ENCODE results near the gene NHERF2.

NHERF2 gene

DNA sequence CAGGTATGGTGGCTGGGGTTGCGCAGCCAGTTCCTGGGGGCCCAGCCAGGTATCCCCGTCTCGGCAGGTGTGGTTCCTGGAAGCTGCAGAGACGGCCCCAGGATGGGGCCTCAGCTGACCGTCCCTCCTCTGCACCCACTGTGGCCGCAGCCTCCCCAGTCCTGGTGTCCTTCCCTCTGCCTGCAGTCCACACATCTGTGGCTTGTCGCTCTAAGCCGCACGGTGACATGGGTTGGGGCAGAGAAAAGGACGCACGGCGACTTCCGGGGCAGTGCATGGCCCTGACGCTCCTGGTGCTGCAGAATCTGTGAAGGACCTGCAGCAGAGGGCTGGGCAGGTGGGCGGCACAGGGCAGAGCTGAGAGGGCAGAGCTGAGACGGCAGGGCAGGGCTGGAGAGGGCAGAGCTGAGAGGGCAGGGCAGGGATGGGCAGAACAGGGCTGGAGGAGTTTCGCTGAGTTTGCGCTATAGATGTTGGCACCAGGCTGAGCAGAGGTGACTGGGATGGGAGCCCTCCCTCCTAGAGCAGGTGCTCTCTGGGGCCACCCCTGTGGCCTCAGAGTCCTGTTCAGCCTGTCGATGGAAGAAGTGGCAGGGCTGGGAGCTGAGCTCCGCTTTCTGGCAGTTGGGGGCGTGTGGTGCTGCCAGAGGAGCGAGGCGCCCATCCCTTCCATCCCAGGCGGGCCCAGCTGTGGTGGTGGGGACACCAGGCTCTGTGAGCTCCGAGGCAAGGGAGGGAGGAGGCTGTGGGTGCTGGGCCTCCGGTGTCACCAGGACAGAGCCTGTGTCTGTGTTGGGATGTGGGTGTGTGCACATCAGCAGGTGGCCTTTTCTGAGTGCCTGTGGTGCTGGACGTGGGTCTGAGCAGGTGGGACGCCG is 44.1 kb downstream of the NHERF2 start:
- H3K4ac ChIP-seq (ENCODE audit: low read length): no peak overlapping the region
- no peak overlapping the region for H2AFZ ChIP-seq (ENCODE audit: low read length)
- H3K18ac ChIP-seq (ENCODE audit: low read length): no peak overlapping the region
- H2AK5ac ChIP-seq (ENCODE audit: low read depth, low read length): no peak overlapping the region
- peaks cover 2% of the 10 kb centered on the region for H3K79me1 ChIP-seq (ENCODE audit: low read depth, low read length)
- no peak overlapping the region for H2BK12ac ChIP-seq (ENCODE audit: low read length)
- H3K9me3 ChIP-seq (replicated peaks in 1 of 2; ENCODE audit: control insufficient read depth in 2 of 2, insufficient read depth in 1 of 2, low read depth in 1 of 2, low read length in 2 of 2): peaks cover 0 to 3% of the 10 kb centered on the region in 2 donors
- no peak for DNase-seq (ENCODE audit: low spot score)
- H4K91ac ChIP-seq (ENCODE audit: low read depth, low read length, poor library complexity): no peak overlapping the region
- H3K14ac ChIP-seq (ENCODE audit: low read length): no peak overlapping the region
- no CpG with 5 or more reads among the region's 29 CpGs for WGBS, 2 donors (ENCODE audit: extremely low coverage in 2 of 2, insufficient read length in 2 of 2, insufficient replicate concordance in 1 of 2)
- peaks cover 36 to 82% of the 10 kb centered on the region in 2 donors for H3K36me3 ChIP-seq (replicated peaks in 1 of 2; ENCODE audit: control insufficient read depth in 2 of 2, insufficient read depth in 2 of 2, low read length in 2 of 2)
- H3K4me3 ChIP-seq (ENCODE audit: low read length in 2 of 2): peak overlapping the region in 1 of 2 donors; percentile 46
- no peak overlapping the region for H2BK120ac ChIP-seq (ENCODE audit: low read depth, low read length)
- H3K9ac ChIP-seq (ENCODE audit: low read depth, low read length, poor library complexity): no peak overlapping the region
- H3K27ac ChIP-seq (replicated peaks; ENCODE audit: low read length): no peak overlapping the region
- peak overlapping the region; percentile 65 for H4K8ac ChIP-seq (ENCODE audit: low read depth, low read length)
- H3K23ac ChIP-seq (ENCODE audit: low read depth, low read length, poor library complexity): peak overlapping the region; percentile 95
- peak overlapping the region; percentile 11 for H3K4me2 ChIP-seq (ENCODE audit: insufficient read depth, low read length, poor library complexity, severe bottlenecking)
- no peaks in the 10 kb centered on the region for H3K27me3 ChIP-seq (ENCODE audit: control insufficient read depth in 3 of 3, insufficient read depth in 3 of 3, low read depth in 1 of 3, low read length in 3 of 3)
- no peak overlapping the region for H2BK15ac ChIP-seq (ENCODE audit: low read length)
- H2BK5ac ChIP-seq (ENCODE audit: low read length): peak overlapping the region; percentile 53
- H3K4me1 ChIP-seq (ENCODE audit: control insufficient read depth in 2 of 2, insufficient read depth in 1 of 2, low read depth in 1 of 2, low read length in 2 of 2): no peaks in the 10 kb centered on the region

DNA sequence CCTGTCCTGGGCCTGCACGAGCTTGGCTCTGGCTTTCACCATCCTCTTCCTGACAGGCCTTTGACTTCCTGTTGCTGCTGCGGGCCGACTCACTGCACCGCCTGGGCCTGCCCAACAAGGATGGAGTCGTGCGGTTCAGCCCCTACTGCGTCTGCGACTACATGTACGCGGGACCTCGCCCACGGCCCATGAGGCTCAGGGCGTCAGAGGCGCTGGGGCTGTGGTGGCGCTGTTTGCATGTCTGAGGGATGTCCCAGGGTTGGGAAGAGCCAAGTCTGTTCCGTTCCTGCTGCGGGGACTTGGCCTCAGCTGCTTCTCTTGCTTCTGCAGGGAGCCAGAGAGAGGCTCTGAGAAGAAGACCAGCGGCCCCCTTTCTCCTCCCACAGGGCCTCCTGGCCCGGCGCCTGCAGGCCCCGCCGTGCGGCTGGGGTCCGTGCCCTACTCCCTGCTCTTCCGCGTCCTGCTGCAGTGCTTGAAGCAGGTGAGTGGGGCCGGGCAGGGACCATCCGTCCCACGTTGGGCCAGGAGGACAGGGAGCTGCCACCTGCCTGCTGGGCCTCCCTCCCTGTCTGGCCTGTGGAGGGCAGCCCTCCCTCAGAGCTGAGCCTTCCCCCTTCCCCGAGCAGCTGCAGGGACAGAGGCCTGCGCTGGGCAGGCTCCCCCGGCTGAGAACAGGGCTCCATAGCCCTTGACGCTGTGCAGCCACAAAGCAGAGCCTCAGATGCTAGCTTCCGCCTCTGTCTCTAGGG is 44.9 kb downstream of the NHERF2 start:
- Histone ChIP-seq H3K4me2 (ENCODE audit: insufficient read depth, low read length, poor library complexity, severe bottlenecking) (no peak overlapping the region), H3K27ac (replicated peaks; ENCODE audit: low read length) (no peak overlapping the region), H4K8ac (ENCODE audit: low read depth, low read length) (no peak overlapping the region), H3K27me3 (ENCODE audit: control insufficient read depth in 3 of 3, insufficient read depth in 3 of 3, low read depth in 1 of 3, low read length in 3 of 3) (no peaks in the 10 kb centered on the region), H3K9me3 (replicated peaks in 1 of 2; ENCODE audit: control insufficient read depth in 2 of 2, insufficient read depth in 1 of 2, low read depth in 1 of 2, low read length in 2 of 2) (no peaks in the 10 kb centered on the region), H2AFZ (ENCODE audit: low read length) (no peak overlapping the region), H3K4ac (ENCODE audit: low read length) (no peak overlapping the region), H3K36me3 (replicated peaks in 1 of 2; ENCODE audit: control insufficient read depth in 2 of 2, insufficient read depth in 2 of 2, low read length in 2 of 2) (peaks cover 31 to 82% of the 10 kb centered on the region in 2 donors), H3K4me1 (ENCODE audit: control insufficient read depth in 2 of 2, insufficient read depth in 1 of 2, low read depth in 1 of 2, low read length in 2 of 2) (no peaks in the 10 kb centered on the region), H3K14ac (ENCODE audit: low read length) (no peak overlapping the region), H3K79me1 (ENCODE audit: low read depth, low read length) (peaks cover 2% of the 10 kb centered on the region), H4K91ac (ENCODE audit: low read depth, low read length, poor library complexity) (no peak overlapping the region), H2AK5ac (ENCODE audit: low read depth, low read length) (no peak overlapping the region), H3K23ac (ENCODE audit: low read depth, low read length, poor library complexity) (peak overlapping the region; percentile 95), H3K4me3 (ENCODE audit: low read length in 2 of 2) (peak overlapping the region in 1 of 2 donors; percentile 46), H3K18ac (ENCODE audit: low read length) (peak overlapping the region; percentile 48), H3K9ac (ENCODE audit: low read depth, low read length, poor library complexity) (no peak overlapping the region), H2BK120ac (ENCODE audit: low read depth, low read length) (no peak overlapping the region), H2BK5ac (ENCODE audit: low read length) (no peak overlapping the region), H2BK12ac (ENCODE audit: low read length) (no peak overlapping the region), H2BK15ac (ENCODE audit: low read length) (no peak overlapping the region)
- no CpG with 5 or more reads among the region's 34 CpGs for WGBS, 2 donors (ENCODE audit: extremely low coverage in 2 of 2, insufficient read length in 2 of 2, insufficient replicate concordance in 1 of 2)
- no peak for DNase-seq (ENCODE audit: low spot score)

- no peaks in the 10 kb centered on the region for H3K9me3 ChIP-seq (replicated peaks in 1 of 2; ENCODE audit: control insufficient read depth in 2 of 2, insufficient read depth in 1 of 2, low read depth in 1 of 2, low read length in 2 of 2)
- H3K27ac ChIP-seq (replicated peaks; ENCODE audit: low read length): no peak overlapping the region
- H3K4me3 ChIP-seq (ENCODE audit: low read length in 2 of 2): peak overlapping the region in 1 of 2 donors; percentile 24
- no peak overlapping the region for H2BK5ac ChIP-seq (ENCODE audit: low read length)
- no peak overlapping the region for H2BK12ac ChIP-seq (ENCODE audit: low read length)
- no peak overlapping the region for H3K4ac ChIP-seq (ENCODE audit: low read length)
- no peak overlapping the region for H2BK120ac ChIP-seq (ENCODE audit: low read depth, low read length)
- no peak overlapping the region for H2AFZ ChIP-seq (ENCODE audit: low read length)
- no peaks in the 10 kb centered on the region for H3K27me3 ChIP-seq (ENCODE audit: control insufficient read depth in 3 of 3, insufficient read depth in 3 of 3, low read depth in 1 of 3, low read length in 3 of 3)
- H3K18ac ChIP-seq (ENCODE audit: low read length): no peak overlapping the region
- H3K4me2 ChIP-seq (ENCODE audit: insufficient read depth, low read length, poor library complexity, severe bottlenecking): no peak overlapping the region
- H3K23ac ChIP-seq (ENCODE audit: low read depth, low read length, poor library complexity): no peak overlapping the region
- no peak overlapping the region for H3K14ac ChIP-seq (ENCODE audit: low read length)
- peaks cover 27 to 81% of the 10 kb centered on the region in 2 donors for H3K36me3 ChIP-seq (replicated peaks in 1 of 2; ENCODE audit: control insufficient read depth in 2 of 2, insufficient read depth in 2 of 2, low read length in 2 of 2)
- no peak overlapping the region for H2BK15ac ChIP-seq (ENCODE audit: low read length)
- no peaks in the 10 kb centered on the region for H3K4me1 ChIP-seq (ENCODE audit: control insufficient read depth in 2 of 2, insufficient read depth in 1 of 2, low read depth in 1 of 2, low read length in 2 of 2)
- no peak overlapping the region for H3K9ac ChIP-seq (ENCODE audit: low read depth, low read length, poor library complexity)
- no peak overlapping the region for H4K91ac ChIP-seq (ENCODE audit: low read depth, low read length, poor library complexity)
- H4K8ac ChIP-seq (ENCODE audit: low read depth, low read length): no peak overlapping the region
- no CpG with 5 or more reads among the region's 8 CpGs for WGBS, 2 donors (ENCODE audit: extremely low coverage in 2 of 2, insufficient read length in 2 of 2, insufficient replicate concordance in 1 of 2)
- peaks cover 4% of the 10 kb centered on the region for H3K79me1 ChIP-seq (ENCODE audit: low read depth, low read length)
- H2AK5ac ChIP-seq (ENCODE audit: low read depth, low read length): no peak overlapping the region
- no peak for DNase-seq (ENCODE audit: low spot score)
These were observed 46.2 kb downstream of the NHERF2 start for GRCh38 chr16:2072926-2073325.

DNA sequence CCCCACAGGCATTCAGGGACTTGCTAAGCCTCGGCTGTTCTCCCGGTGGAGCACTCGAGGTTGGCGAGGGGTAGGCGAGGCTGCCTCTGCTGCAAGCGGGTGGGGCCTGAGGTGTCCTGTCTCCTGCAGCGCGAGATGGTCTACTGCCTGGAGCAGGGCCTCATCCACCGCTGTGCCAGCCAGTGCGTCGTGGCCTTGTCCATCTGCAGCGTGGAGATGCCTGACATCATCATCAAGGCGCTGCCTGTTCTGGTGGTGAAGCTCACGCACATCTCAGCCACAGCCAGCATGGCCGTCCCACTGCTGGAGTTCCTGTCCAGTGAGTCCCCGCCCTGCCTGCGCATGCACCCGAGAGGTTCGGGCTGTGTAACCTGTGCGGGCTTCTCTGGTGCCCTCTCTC is 47.4 kb downstream of the NHERF2 start:
- no peak for DNase-seq (ENCODE audit: low spot score)
- Histone ChIP-seq H2BK5ac (ENCODE audit: low read length) (no peak overlapping the region), H3K36me3 (replicated peaks in 1 of 2; ENCODE audit: control insufficient read depth in 2 of 2, insufficient read depth in 2 of 2, low read length in 2 of 2) (peaks cover 23 to 84% of the 10 kb centered on the region in 2 donors)

More for the DNA sequence above, 47.4 kb downstream of the NHERF2 start:
- Histone ChIP-seq H3K27me3 (ENCODE audit: control insufficient read depth in 3 of 3, insufficient read depth in 3 of 3, low read depth in 1 of 3, low read length in 3 of 3) (no peaks in the 10 kb centered on the region), H3K23ac (ENCODE audit: low read depth, low read length, poor library complexity) (no peak overlapping the region), H2BK15ac (ENCODE audit: low read length) (no peak overlapping the region), H4K8ac (ENCODE audit: low read depth, low read length) (no peak overlapping the region), H3K27ac (replicated peaks; ENCODE audit: low read length) (no peak overlapping the region), H3K4ac (ENCODE audit: low read length) (no peak overlapping the region), H3K9ac (ENCODE audit: low read depth, low read length, poor library complexity) (peak overlapping the region; percentile 9), H2AFZ (ENCODE audit: low read length) (no peak overlapping the region), H4K91ac (ENCODE audit: low read depth, low read length, poor library complexity) (no peak overlapping the region), H2BK12ac (ENCODE audit: low read length) (no peak overlapping the region), H2BK120ac (ENCODE audit: low read depth, low read length) (no peak overlapping the region), H3K79me1 (ENCODE audit: low read depth, low read length) (peaks cover 6% of the 10 kb centered on the region), H3K9me3 (replicated peaks in 1 of 2; ENCODE audit: control insufficient read depth in 2 of 2, insufficient read depth in 1 of 2, low read depth in 1 of 2, low read length in 2 of 2) (no peaks in the 10 kb centered on the region), H3K18ac (ENCODE audit: low read length) (no peak overlapping the region), H2AK5ac (ENCODE audit: low read depth, low read length) (no peak overlapping the region), H3K4me3 (ENCODE audit: low read length in 2 of 2) (no peak overlapping the region), H3K4me2 (ENCODE audit: insufficient read depth, low read length, poor library complexity, severe bottlenecking) (no peak overlapping the region), H3K4me1 (ENCODE audit: control insufficient read depth in 2 of 2, insufficient read depth in 1 of 2, low read depth in 1 of 2, low read length in 2 of 2) (no peaks in the 10 kb centered on the region), H3K14ac (ENCODE audit: low read length) (no peak overlapping the region)
- WGBS, 2 donors (ENCODE audit: extremely low coverage in 2 of 2, insufficient read length in 2 of 2, insufficient replicate concordance in 1 of 2): no CpG with 5 or more reads among the region's 20 CpGs

Measured in neuronal stem cell (in vitro differentiated cells).